ENCODE data around the gene DCST1. TPM values are rescaled to one million over a fixed set of nuclear protein-coding genes. Genes with fewer than 3 reads are reported as not detected.

DCST1 gene
- total RNA-seq, 2 experiments from 2014 or later: not detected

GRCh38 chr1:155099331-155099730 is 65.7 kb downstream of the DCST1 start:
- no peak for ATAC-seq
- Mint-ChIP-seq H3K4me3 (no peak overlapping the region), H3K27me3 (ENCODE audit: low read depth) (peaks cover 16% of the 10 kb centered on the region), H3K36me3 (ENCODE audit: low read depth) (no peaks in the 10 kb centered on the region), H3K4me1 (ENCODE audit: low read depth) (no peaks in the 10 kb centered on the region), H3K9me3 (ENCODE audit: insufficient read depth) (no peaks in the 10 kb centered on the region), H3K27ac (no peak overlapping the region)
- DNase-seq: no peak
- ChIA-PET CTCF (interaction anchor here (1.3 to 2.0 kb wide), 2 partner anchors 8 to 74 kb away, joined by 7 to 8 read pairs; partner anchors contain the start of genes KRTCAP2 and TRIM46), POLR2A (no interaction called here)

Other genes starting within 250 kb of the DCST1 start
- gene KCNN3, start 163.5 kb upstream of the DCST1 start, total RNA-seq: not detected
- 10 to 100 TPM; 40.9 to 43.8 TPM for gene PMVK, start 97.1 kb upstream of the DCST1 start, total RNA-seq
- gene PBXIP1, start 77.7 kb upstream of the DCST1 start, total RNA-seq: 10 to 100 TPM; 44.5 to 48.2 TPM
- 10 to 100 TPM; 40.2 to 43.9 TPM for gene PYGO2, start 72.0 kb upstream of the DCST1 start, total RNA-seq
- gene SHC1, start 63.1 kb upstream of the DCST1 start, total RNA-seq: 10 to 100 TPM; 69.6 to 72.4 TPM
- 100 to 1,000 TPM; 151 to 153 TPM for gene CKS1B, start 59.1 kb upstream of the DCST1 start, total RNA-seq
- 10 to 100 TPM; 39.8 to 45.2 TPM for gene FLAD1, start 50.5 kb upstream of the DCST1 start, total RNA-seq
- gene LENEP, start 40.2 kb upstream of the DCST1 start, total RNA-seq: 1 to 10 TPM in 1 of 2 experiments, under 1 TPM in 1; 0.91 to 1.1 TPM
- 10 to 100 TPM; 35.5 to 42.5 TPM for gene ZBTB7B, start 31.0 kb upstream of the DCST1 start, total RNA-seq
- under 1 TPM; 0.24 to 0.37 TPM for gene DCST2, start within 50 bp of the DCST1 start, total RNA-seq
- gene ADAM15, start 17.5 kb downstream of the DCST1 start, total RNA-seq: 10 to 100 TPM; 29.7 to 29.8 TPM
- 1 to 10 TPM; 7.8 to 9.7 TPM for gene EFNA4, start 29.9 kb downstream of the DCST1 start, total RNA-seq
- 1 to 10 TPM; 3.8 to 5.5 TPM for gene EFNA3, start 45.0 kb downstream of the DCST1 start, total RNA-seq
- gene EFNA1, start 94.1 kb downstream of the DCST1 start, total RNA-seq: not detected
- 10 to 100 TPM; 37.5 to 38.9 TPM for gene SLC50A1, start 102.0 kb downstream of the DCST1 start, total RNA-seq
- 10 to 100 TPM; 53.2 to 57.7 TPM for gene DPM3, start 106.7 kb downstream of the DCST1 start, total RNA-seq
- 100 to 1,000 TPM; 170 to 190 TPM for gene KRTCAP2, start 139.5 kb downstream of the DCST1 start, total RNA-seq
- 10 to 100 TPM; 14.6 TPM for gene TRIM46, start 140.0 kb downstream of the DCST1 start, total RNA-seq
- 10 to 100 TPM; 13.4 to 15.0 TPM for gene THBS3, start 174.1 kb downstream of the DCST1 start, total RNA-seq
- 10 to 100 TPM; 43.0 to 46.3 TPM for gene MTX1, start 174.9 kb downstream of the DCST1 start, total RNA-seq
- gene ENTREP3, start 221.7 kb downstream of the DCST1 start, total RNA-seq: 10 to 100 TPM; 29.3 to 29.7 TPM
- gene SCAMP3, start 228.5 kb downstream of the DCST1 start, total RNA-seq: 10 to 100 TPM; 77.9 to 84.2 TPM
- gene CLK2, start 239.7 kb downstream of the DCST1 start, total RNA-seq: 100 to 1,000 TPM; 101 to 104 TPM
- gene HCN3, start 243.6 kb downstream of the DCST1 start, total RNA-seq: 1 to 10 TPM; 4.9 to 5.1 TPM